Measurements from ENCODE around the gene NCKAP5. TPM values are rescaled to one million over a fixed set of nuclear protein-coding genes. Genes with fewer than 3 reads are reported as not detected.
A peak's percentile ranks its signal among the peaks of the same experiment; 100 is the strongest.

NCKAP5 gene
- total RNA-seq, 6 donors from 2014 or later = 22.1 to 51.1 (median 41.4) TPM

GRCh38 chr2:132678483-132678882 is 889.8 kb downstream of the NCKAP5 start:
- Histone ChIP-seq H3K27me3 (no peaks in the 10 kb centered on the region), H3K4me3 (no peak overlapping the region), H3K36me3 (no peaks in the 10 kb centered on the region), H3K27ac (no peak overlapping the region), H3K9me3 (no peaks in the 10 kb centered on the region), H3K4me1 (no peaks in the 10 kb centered on the region)
- DNase-seq (no peak), ATAC-seq (ENCODE audit: low FRiP score in 2 of 2) (no peak)
- 91 to 97% methylated on average over 2 of the region's 2 CpGs for WGBS, 2 donors
- TF ChIP-seq POLR2AphosphoS5 (IDR thresholded peaks at IDR 0.05) = no peak
- TF ChIP-seq CTCF (IDR thresholded peaks at IDR 0.05) = no peak
- TF ChIP-seq EP300 (IDR thresholded peaks at IDR 0.05) = no peak
- TF ChIP-seq POLR2A (IDR thresholded peaks at IDR 0.05) = no peak

- ATAC-seq (ENCODE audit: low FRiP score in 2 of 2) (no peak), DNase-seq (no peak)
- Histone ChIP-seq H3K9me3 (no peaks in the 10 kb centered on the region), H3K27me3 (no peaks in the 10 kb centered on the region), H3K4me3 (no peak overlapping the region), H3K36me3 (no peaks in the 10 kb centered on the region), H3K27ac (no peak overlapping the region), H3K4me1 (no peaks in the 10 kb centered on the region)
- WGBS, 2 donors = 92 to 94% methylated on average over 5 of the region's 5 CpGs
- TF ChIP-seq EP300 (IDR thresholded peaks at IDR 0.05) (no peak), POLR2A (IDR thresholded peaks at IDR 0.05) (no peak)
Measured at GRCh38 chr2:132677661-132678060, 890.6 kb downstream of the NCKAP5 start.

- H3K27me3 ChIP-seq = no peaks in the 10 kb centered on the region
- DNase-seq = no peak
- 71 to 76% methylated on average over 2 of the region's 2 CpGs for WGBS, 2 donors
Measured at GRCh38 chr2:132676999-132677398, 891.3 kb downstream of the NCKAP5 start.

GRCh38 chr2:132671151-132671835 is 897.0 kb downstream of the NCKAP5 start:
- Histone ChIP-seq H3K4me3 (peak overlapping the region in 3 of 4 donors; percentile 45 to 54 (median 53)), H3K27ac (no peak overlapping the region), H3K4me1 (peaks cover 21 to 34% (median 32%) of the 10 kb centered on the region in 4 donors), H3K9me3 (no peaks in the 10 kb centered on the region), H3K27me3 (peaks cover 0 to 34% (median 15%) of the 10 kb centered on the region in 4 donors), H3K36me3 (no peaks in the 10 kb centered on the region)
- DNase-seq (peak in 1 of 2 donors; percentile 58), ATAC-seq (ENCODE audit: low FRiP score in 2 of 2) (peak in 1 of 2 donors; percentile 9)
- WGBS, 2 donors = 45 to 54% methylated on average over 23 of the region's 23 CpGs
- no peak for TF ChIP-seq EP300 (IDR thresholded peaks at IDR 0.05)
- TF ChIP-seq POLR2AphosphoS5 (IDR thresholded peaks at IDR 0.05) = no peak
- TF ChIP-seq POLR2A (IDR thresholded peaks at IDR 0.05) = no peak
- no peak for TF ChIP-seq CTCF (IDR thresholded peaks at IDR 0.05)

More at GRCh38 chr2:132676999-132677398, 891.3 kb downstream of the NCKAP5 start:
- no peaks in the 10 kb centered on the region for H3K4me1 ChIP-seq
- ATAC-seq (ENCODE audit: low FRiP score in 2 of 2) = no peak
- no peaks in the 10 kb centered on the region for H3K9me3 ChIP-seq
- no peak overlapping the region for H3K27ac ChIP-seq
- H3K36me3 ChIP-seq = no peaks in the 10 kb centered on the region
- no peak overlapping the region for H3K4me3 ChIP-seq
- no peak for TF ChIP-seq CTCF (IDR thresholded peaks at IDR 0.05)
- TF ChIP-seq POLR2A (IDR thresholded peaks at IDR 0.05) = no peak
- no peak for TF ChIP-seq EP300 (IDR thresholded peaks at IDR 0.05)
- no peak for TF ChIP-seq POLR2AphosphoS5 (IDR thresholded peaks at IDR 0.05)

- Histone ChIP-seq H3K27ac (no peak overlapping the region), H3K4me3 (peak overlapping the region in 3 of 4 donors; percentile 45 to 54 (median 53)), H3K27me3 (peaks cover 0 to 34% (median 15%) of the 10 kb centered on the region in 4 donors), H3K9me3 (no peaks in the 10 kb centered on the region), H3K36me3 (no peaks in the 10 kb centered on the region), H3K4me1 (peaks cover 21 to 34% (median 32%) of the 10 kb centered on the region in 4 donors)
- ATAC-seq (ENCODE audit: low FRiP score in 2 of 2) = peak; percentile 57 to 61
- TF ChIP-seq CTCF (IDR thresholded peaks at IDR 0.05) = no peak
- no peak for TF ChIP-seq POLR2A (IDR thresholded peaks at IDR 0.05)
- no peak for TF ChIP-seq POLR2AphosphoS5 (IDR thresholded peaks at IDR 0.05)
- no peak for TF ChIP-seq EP300 (IDR thresholded peaks at IDR 0.05)
- WGBS, 2 donors = 8 to 42% methylated on average over 7 to 31 of the region's 44 CpGs
- DNase-seq = peak in 1 of 2 donors; percentile 84
Measured at GRCh38 chr2:132670496-132671150, 897.6 kb downstream of the NCKAP5 start.

Measured in upper lobe of left lung (tissue), 6 donors.